HCT116 (cell line): ENCODE data around the gene ELFN1. TPM values are rescaled to one million over a fixed set of nuclear protein-coding genes. Genes with fewer than 3 reads are reported as not detected.
A peak's percentile ranks its signal among the peaks of the same experiment; 100 is the strongest.

Source experiments
- ATAC-seq: fragments of 200-7000 bp; cut with Tn5 transposase; 2 replicates; pipeline ENCODE4 v1.9.1; 2020; ENCODE audit warnings: mild to moderate bottlenecking, moderate library complexity
- BruUV-seq: library from RNA; stranded (reverse); fragments of 400-500 nt; replicated peaks from 2 replicates; lab custom pipeline; 2021; lab: Mats Ljungman, UMichigan
- CTCF ChIA-PET: fragments of 300-600 bp; sonication (Branson Sonifier 250); formaldehyde crosslinking; loops from one replicate; lab custom pipeline; 2021; ENCODE audit warnings: antibody characterized with exemption; lab: Charles Lee
- POLR2A ChIA-PET: fragments of 300-600, 350-600 bp; sonication (Branson Sonifier 250); formaldehyde crosslinking; loops from one replicate; lab custom pipeline; 2021; ENCODE audit warnings: antibody characterized with exemption; lab: Charles Lee
- RAD21 ChIA-PET, 2 experiments: fragments of 300-600 bp; sonication (Branson Sonifier 250); formaldehyde crosslinking; loops; one replicate each; lab custom pipeline; 2023; ENCODE audit warnings: low total read pairs in 2 of 2; ENCODE audit not compliant: uncharacterized antibody in 2 of 2, unreplicated experiment in 2 of 2, low non-redundant PET in 1 of 2; lab: Charles Lee
- DNase-seq: peaks from one replicate; pipeline ENCODE4 v3.0.0-alpha.2; 2010; ENCODE audit warnings: low read depth, low spot score
- H2AFZ ChIP-seq: fragments of 200-600 bp; shearing (Covaris generic), sonication (generic); 2 replicates; pipeline ENCODE4 v1.6.1; 2017; ENCODE audit warnings: low read depth, mixed run types, mixed read lengths, antibody characterized with exemption, low read length; ENCODE audit not compliant: poor library complexity, severe bottlenecking
- H3K27ac ChIP-seq: 2 replicates; pipeline ENCODE4 v1.5.1; 2012; ENCODE audit warnings: low read depth, low read length
- H3K27me3 ChIP-seq: fragments of 200-600 bp; sonication (generic); 2 replicates; pipeline ENCODE4 v1.6.1; 2016; ENCODE audit warnings: mixed run types, low read length, mixed read lengths; ENCODE audit not compliant: insufficient read depth
- H3K36me3 ChIP-seq, 2 experiments: fragments of 200-500 bp in 1 of 2; fragments of 200-600 bp in 1 of 2; sonication (Bioruptor generic) in 1 of 2; sonication (generic) in 1 of 2; 2 replicates each; pipeline versions ENCODE4 v1.5.1 to v1.6.1; 2014 to 2016; ENCODE audit warnings: low read length in 2 of 2, inconsistent platforms in 1 of 2, mixed read lengths in 1 of 2, mixed run types in 1 of 2; ENCODE audit not compliant: insufficient read depth in 2 of 2, control insufficient read depth in 1 of 2
- H3K4me1 ChIP-seq, 2 experiments: fragments of 200-600 bp in 1 of 2; sonication (generic) in 1 of 2; 2 replicates each; pipeline versions ENCODE4 v1.5.1 to v1.6.1; 2012 to 2017; ENCODE audit warnings: low read length in 2 of 2, inconsistent platforms in 1 of 2, mild to moderate bottlenecking in 1 of 2, mixed read lengths in 1 of 2, mixed run types in 1 of 2, moderate library complexity in 1 of 2; ENCODE audit not compliant: insufficient read depth in 2 of 2, control insufficient read depth in 1 of 2
- H3K4me2 ChIP-seq: fragments of 200-600 bp; sonication (generic); 2 replicates; pipeline ENCODE4 v1.6.1; 2017; ENCODE audit warnings: mixed run types, low read length, mixed read lengths
- H3K4me3 ChIP-seq, 2 experiments: fragments of 200-600 bp in 1 of 2; sonication (generic) in 1 of 2; replicated peaks in 1 of 2; 2 replicates each; pipeline ENCODE4 v1.5.1; 2011 to 2016; ENCODE audit warnings: low read length in 2 of 2, control low read depth in 1 of 2, low read depth in 1 of 2, mild to moderate bottlenecking in 1 of 2, mixed read lengths in 1 of 2, mixed run types in 1 of 2
- H3K79me2 ChIP-seq: fragments of 200-600 bp; sonication (generic); 2 replicates; pipeline ENCODE4 v1.6.1; 2017; ENCODE audit warnings: mild to moderate bottlenecking, mixed run types, low read length, moderate library complexity, mixed read lengths; ENCODE audit not compliant: insufficient read depth
- H3K9ac ChIP-seq: fragments of 200-600 bp; sonication (generic); 2 replicates; pipeline ENCODE4 v1.6.1; 2016; ENCODE audit warnings: low read length, mixed read lengths
- H3K9me2 ChIP-seq: fragments of 200-600 bp; sonication (generic), shearing (Covaris generic); 2 replicates; pipeline ENCODE4 v1.6.1; 2017; ENCODE audit warnings: mixed run types, mild to moderate bottlenecking, moderate library complexity; ENCODE audit not compliant: insufficient read depth
- H3K9me3 ChIP-seq, 2 experiments: fragments of 200-500 bp in 1 of 2; fragments of 200-600 bp in 1 of 2; sonication (Bioruptor generic) in 1 of 2; sonication (generic) in 1 of 2; 2 replicates each; pipeline ENCODE4 v1.6.1; 2014 to 2017; ENCODE audit warnings: low read length in 2 of 2, mixed read lengths in 2 of 2, inconsistent platforms in 1 of 2, low read depth in 1 of 2, mild to moderate bottlenecking in 1 of 2, mixed run types in 1 of 2, moderate library complexity in 1 of 2; ENCODE audit not compliant: control insufficient read depth in 1 of 2, insufficient read depth in 1 of 2
- H4K20me1 ChIP-seq: fragments of 200-600 bp; sonication (generic), shearing (Covaris generic); 2 replicates; pipeline ENCODE4 v1.6.1; 2017; ENCODE audit warnings: mixed run types, mild to moderate bottlenecking, moderate library complexity; ENCODE audit not compliant: insufficient read depth
- CBX3 ChIP-seq: IDR thresholded peaks from 2 replicates; pipeline ENCODE4 v1.6.1; 2012; ENCODE audit warnings: low read depth
- CEBPB ChIP-seq: IDR thresholded peaks from 2 replicates; pipeline ENCODE4 v1.6.1; 2012; ENCODE audit warnings: low read depth
- EGR1 ChIP-seq: IDR thresholded peaks from 2 replicates; pipeline ENCODE4 v1.6.1; 2012; ENCODE audit warnings: low read depth
- ELF1 ChIP-seq: IDR thresholded peaks from 2 replicates; pipeline ENCODE4 v1.6.1; 2012; ENCODE audit warnings: low read depth, borderline replicate concordance
- EZH2 ChIP-seq: fragments of 200-600 bp; sonication (generic); IDR thresholded peaks from 2 replicates; pipeline ENCODE4 v1.6.1; 2017; ENCODE audit warnings: antibody characterized with exemption, mixed run types
- EZH2phosphoT487 ChIP-seq: fragments of 200-600 bp; IDR thresholded peaks from 2 replicates; pipeline ENCODE4 v1.6.1; 2018; ENCODE audit warnings: antibody characterized with exemption, borderline replicate concordance
- MAX ChIP-seq: IDR thresholded peaks from 2 replicates; pipeline ENCODE4 v1.6.1; 2012
- POLR2A ChIP-seq: IDR thresholded peaks from 2 replicates; pipeline ENCODE4 v1.7.0; 2011; ENCODE audit warnings: borderline replicate concordance; ENCODE audit not compliant: insufficient read depth, insufficient read length; ENCODE audit errors: extremely low read depth
- POLR2AphosphoS5 ChIP-seq: IDR thresholded peaks from 2 replicates; pipeline ENCODE4 v1.6.1; 2011; ENCODE audit warnings: mild to moderate bottlenecking, low read depth, low read length, moderate library complexity
- RAD21 ChIP-seq: IDR thresholded peaks from 2 replicates; pipeline ENCODE4 v1.6.1; 2012; ENCODE audit warnings: low read depth, mild to moderate bottlenecking
- SIN3A ChIP-seq: IDR thresholded peaks from 2 replicates; pipeline ENCODE4 v1.6.1; 2012; ENCODE audit warnings: low read depth
- SP1 ChIP-seq: IDR thresholded peaks from 2 replicates; pipeline ENCODE4 v1.6.1; 2012; ENCODE audit warnings: low read depth
- TCF7L2 ChIP-seq: IDR thresholded peaks from 2 replicates; pipeline ENCODE4 v1.7.0; 2011; ENCODE audit warnings: borderline replicate concordance, inconsistent platforms; ENCODE audit not compliant: insufficient read depth, insufficient read length; ENCODE audit errors: extremely low read depth
- YY1 ChIP-seq: IDR thresholded peaks from 2 replicates; pipeline ENCODE4 v1.6.1; 2011; ENCODE audit warnings: low read length, low read depth, moderate library complexity, mild to moderate bottlenecking; ENCODE audit not compliant: insufficient replicate concordance; ENCODE audit errors: extremely low read depth
- ZFX ChIP-seq: fragments of 450-650 bp; IDR thresholded peaks from 2 replicates; pipeline ENCODE4 v1.6.1; 2017
- ZNF274 ChIP-seq: fragments of 200-500 bp; sonication (Bioruptor generic); IDR thresholded peaks from 2 replicates; pipeline ENCODE4 v1.6.1; 2014; ENCODE audit warnings: mild to moderate bottlenecking, low read depth, low read length, inconsistent platforms
- intact Hi-C: fragments of 100-400 bp; cut with micrococcal nuclease; formaldehyde crosslinking; loops from 2 replicates; pipeline ENCODE4 v1.10.0; 2022
- total RNA-seq: library from RNA; stranded (reverse); gene quantifications from one replicate; pipeline ENCODE4 v1.2.1, GENCODE V29; 2021; ENCODE audit not compliant: unreplicated experiment
- TF ChIP-seq, protein P1 (sequence below): IDR thresholded peaks from 2 replicates; pipeline ENCODE4 v1.6.1; 2012; ENCODE audit warnings: low read depth
- TF ChIP-seq, protein P2 (sequence below): IDR thresholded peaks from 2 replicates; pipeline ENCODE4 v1.6.1; 2012

ELFN1 gene
- total RNA-seq, 1 experiment from 2014 or later: 4.4 TPM

DNA sequence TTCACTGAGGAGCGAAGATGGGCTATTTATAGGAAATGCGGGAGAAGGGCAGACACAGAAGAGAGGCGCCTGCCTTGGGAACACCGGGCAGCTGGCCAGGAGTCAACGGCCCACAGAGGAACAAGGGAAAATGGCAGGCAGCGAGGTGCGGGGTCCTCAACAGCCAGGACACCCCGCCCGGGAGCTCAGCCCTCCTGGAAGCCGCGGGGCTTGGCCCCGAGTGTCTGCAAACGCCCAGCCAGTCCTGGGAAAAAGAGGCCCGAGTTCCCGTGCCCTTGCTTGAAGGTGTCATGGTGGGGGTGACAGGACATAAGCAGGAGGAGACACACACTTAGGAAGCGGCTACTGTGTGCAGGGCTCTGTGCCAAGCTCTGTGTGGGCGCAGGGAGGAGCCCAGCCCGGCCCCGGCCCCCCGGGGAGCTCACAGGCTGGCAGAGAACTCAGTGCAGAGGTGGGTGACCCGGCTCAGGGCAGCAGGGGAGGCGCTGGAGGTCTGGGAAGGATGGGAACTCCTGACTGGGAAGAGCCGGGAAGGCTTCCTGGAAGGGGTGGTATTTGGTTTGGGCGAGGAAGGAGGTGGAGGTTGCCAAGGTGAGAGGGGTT, 79.9 kb downstream of the ELFN1 start:
- no peak for DNase-seq
- intact Hi-C loops: no loop called here

DNA sequence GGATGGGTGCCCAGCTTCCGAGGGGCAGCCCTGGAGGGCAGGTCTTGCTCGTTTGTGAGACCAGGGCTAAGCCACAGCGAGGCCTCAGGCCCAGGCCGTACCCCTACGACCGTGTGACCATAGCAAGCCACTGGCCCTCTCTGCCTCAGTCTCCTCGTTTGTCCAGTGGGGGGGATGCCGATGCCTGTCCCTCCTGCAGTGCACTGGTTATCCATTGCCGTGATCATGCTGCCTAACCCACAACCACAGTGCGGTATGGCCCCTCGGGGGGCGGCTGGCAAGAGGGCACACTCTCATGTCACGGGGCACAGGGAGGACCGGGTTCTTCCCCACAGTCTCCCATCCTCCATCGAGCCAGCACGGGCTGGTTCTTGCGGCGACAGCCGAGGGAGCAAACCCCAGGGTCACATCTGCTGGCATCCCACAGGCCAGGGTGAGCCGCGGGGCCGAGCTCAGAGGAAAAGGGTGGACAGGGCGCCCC, 80.5 kb downstream of the ELFN1 start:
- Histone ChIP-seq H3K4me3 (no peak overlapping the region), H3K9ac (no peak overlapping the region), H4K20me1 (no peaks in the 10 kb centered on the region), H3K27ac (no peak overlapping the region), H3K9me3 (no peaks in the 10 kb centered on the region), H3K36me3 (no peaks in the 10 kb centered on the region), H3K4me2 (no peak overlapping the region), H3K27me3 (peaks cover 3% of the 10 kb centered on the region; the same call in 1 of the 2 replicates), H3K4me1 (peaks cover 8 to 9% of the 10 kb centered on the region in 2 experiments; a peak in 3 of 4 replicates), H3K9me2 (no peaks in the 10 kb centered on the region), H3K79me2 (no peaks in the 10 kb centered on the region), H2AFZ (no peak overlapping the region)
- ChIA-PET CTCF (no interaction called here), RAD21 (no interaction called here), POLR2A (no interaction called here)
- intact Hi-C loops: no loop called here
- DNase-seq (no peak), ATAC-seq (0 out of 2 replicates have a peak, but pooled peaks have one; percentile 18)
- no TSS peak for BruUV-seq
- no peak for TF ChIP-seq RAD21
- TF ChIP-seq SP1: no peak
- no peak for TF ChIP-seq ZFX
- no peak for TF ChIP-seq EZH2
- TF ChIP-seq YY1: no peak
- no peak for TF ChIP-seq POLR2AphosphoS5
- TF ChIP-seq, protein P1, sequence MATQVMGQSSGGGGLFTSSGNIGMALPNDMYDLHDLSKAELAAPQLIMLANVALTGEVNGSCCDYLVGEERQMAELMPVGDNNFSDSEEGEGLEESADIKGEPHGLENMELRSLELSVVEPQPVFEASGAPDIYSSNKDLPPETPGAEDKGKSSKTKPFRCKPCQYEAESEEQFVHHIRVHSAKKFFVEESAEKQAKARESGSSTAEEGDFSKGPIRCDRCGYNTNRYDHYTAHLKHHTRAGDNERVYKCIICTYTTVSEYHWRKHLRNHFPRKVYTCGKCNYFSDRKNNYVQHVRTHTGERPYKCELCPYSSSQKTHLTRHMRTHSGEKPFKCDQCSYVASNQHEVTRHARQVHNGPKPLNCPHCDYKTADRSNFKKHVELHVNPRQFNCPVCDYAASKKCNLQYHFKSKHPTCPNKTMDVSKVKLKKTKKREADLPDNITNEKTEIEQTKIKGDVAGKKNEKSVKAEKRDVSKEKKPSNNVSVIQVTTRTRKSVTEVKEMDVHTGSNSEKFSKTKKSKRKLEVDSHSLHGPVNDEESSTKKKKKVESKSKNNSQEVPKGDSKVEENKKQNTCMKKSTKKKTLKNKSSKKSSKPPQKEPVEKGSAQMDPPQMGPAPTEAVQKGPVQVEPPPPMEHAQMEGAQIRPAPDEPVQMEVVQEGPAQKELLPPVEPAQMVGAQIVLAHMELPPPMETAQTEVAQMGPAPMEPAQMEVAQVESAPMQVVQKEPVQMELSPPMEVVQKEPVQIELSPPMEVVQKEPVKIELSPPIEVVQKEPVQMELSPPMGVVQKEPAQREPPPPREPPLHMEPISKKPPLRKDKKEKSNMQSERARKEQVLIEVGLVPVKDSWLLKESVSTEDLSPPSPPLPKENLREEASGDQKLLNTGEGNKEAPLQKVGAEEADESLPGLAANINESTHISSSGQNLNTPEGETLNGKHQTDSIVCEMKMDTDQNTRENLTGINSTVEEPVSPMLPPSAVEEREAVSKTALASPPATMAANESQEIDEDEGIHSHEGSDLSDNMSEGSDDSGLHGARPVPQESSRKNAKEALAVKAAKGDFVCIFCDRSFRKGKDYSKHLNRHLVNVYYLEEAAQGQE: no peak
- no peak for TF ChIP-seq CBX3
- no peak for TF ChIP-seq CEBPB
- no peak for TF ChIP-seq SIN3A
- TF ChIP-seq EZH2phosphoT487: no peak
- no peak for TF ChIP-seq ZNF274
- no peak for TF ChIP-seq MAX
- TF ChIP-seq ELF1: no peak
- TF ChIP-seq, protein P2, sequence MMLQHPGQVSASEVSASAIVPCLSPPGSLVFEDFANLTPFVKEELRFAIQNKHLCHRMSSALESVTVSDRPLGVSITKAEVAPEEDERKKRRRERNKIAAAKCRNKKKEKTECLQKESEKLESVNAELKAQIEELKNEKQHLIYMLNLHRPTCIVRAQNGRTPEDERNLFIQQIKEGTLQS: no peak
- TF ChIP-seq EGR1: no peak

More for the DNA sequence above, 79.9 kb downstream of the ELFN1 start:
- Histone ChIP-seq H3K27ac (no peak overlapping the region), H3K4me3 (no peak overlapping the region), H3K4me1 (peaks cover 8 to 9% of the 10 kb centered on the region in 2 experiments; a peak in 3 of 4 replicates), H3K27me3 (0 out of 2 replicates have a peak, but pooled peaks cover 3% of the 10 kb centered on the region), H4K20me1 (no peaks in the 10 kb centered on the region), H3K9me3 (no peaks in the 10 kb centered on the region), H3K4me2 (no peak overlapping the region), H3K79me2 (no peaks in the 10 kb centered on the region), H3K9ac (no peak overlapping the region), H3K9me2 (no peaks in the 10 kb centered on the region), H2AFZ (no peak overlapping the region), H3K36me3 (no peaks in the 10 kb centered on the region)
- ChIA-PET RAD21 (no interaction called here), POLR2A (no interaction called here), CTCF (no interaction called here)
- TF ChIP-seq CEBPB (no peak), TCF7L2 (no peak), EZH2phosphoT487 (no peak), POLR2A (no peak), RAD21 (no peak)
- peak; percentile 44 for ATAC-seq
- no TSS peak for BruUV-seq
